CD4-positive, alpha-beta T cell treated with Interleukin-15 for 4 hours (primary cell): ENCODE data around the gene SCMH1.
A peak's percentile ranks its signal among the peaks of the same experiment; 100 is the strongest.

Experiments
- DNase-seq: peaks from one replicate; pipeline ENCODE4 v3.0.0-alpha.2; 2020; ENCODE audit warnings: low spot score

SCMH1 gene

GRCh38 chr1:41003640-41004220 lies 238.4 kb downstream of the SCMH1 start:
- peak; percentile 85 for DNase-seq

GRCh38 chr1:41003127-41003639 lies 238.9 kb downstream of the SCMH1 start:
- DNase-seq = no peak

- DNase-seq = no peak
These were observed 243.4 kb downstream of the SCMH1 start for GRCh38 chr1:40998668-40999067.

GRCh38 chr1:40997096-40997495 lies 245.0 kb downstream of the SCMH1 start:
- no peak for DNase-seq

GRCh38 chr1:40989066-40989465 lies 253.0 kb downstream of the SCMH1 start:
- no peak for DNase-seq

GRCh38 chr1:40988280-40988679 lies 253.8 kb downstream of the SCMH1 start:
- DNase-seq = no peak

- no peak for DNase-seq
These were observed 254.4 kb downstream of the SCMH1 start for GRCh38 chr1:40987439-40988276.

- no peak for DNase-seq
These were observed 255.2 kb downstream of the SCMH1 start for GRCh38 chr1:40986956-40987355.

- no peak for DNase-seq
These were observed 255.8 kb downstream of the SCMH1 start for GRCh38 chr1:40986328-40986783.

- DNase-seq = no peak
These were observed 256.2 kb downstream of the SCMH1 start for GRCh38 chr1:40985875-40986274.

- DNase-seq = no peak
These were observed 256.9 kb downstream of the SCMH1 start for GRCh38 chr1:40985161-40985560.

GRCh38 chr1:40984531-40984930 lies 257.6 kb downstream of the SCMH1 start:
- no peak for DNase-seq

- no peak for DNase-seq
These were observed 258.0 kb downstream of the SCMH1 start for GRCh38 chr1:40984066-40984465.

- DNase-seq = no peak
These were observed 258.8 kb downstream of the SCMH1 start for GRCh38 chr1:40983286-40983685.

GRCh38 chr1:40982721-40983120 lies 259.4 kb downstream of the SCMH1 start:
- DNase-seq = no peak

- no peak for DNase-seq
These were observed 260.2 kb downstream of the SCMH1 start for GRCh38 chr1:40981691-40982448.

GRCh38 chr1:40980453-40981121 lies 261.5 kb downstream of the SCMH1 start:
- peak; percentile 41 for DNase-seq

GRCh38 chr1:40980068-40980452 lies 262.0 kb downstream of the SCMH1 start:
- no peak for DNase-seq

GRCh38 chr1:40979241-40980067 lies 262.7 kb downstream of the SCMH1 start, which contains the start of gene CTPS1:
CTPS1 (plus strand) TSS chr1:40979696; CDS start chr1:40983291, 3,595 bp downstream.
- peak; percentile 95 for DNase-seq

- no peak for DNase-seq
These were observed 263.2 kb downstream of the SCMH1 start for GRCh38 chr1:40978886-40979240.

GRCh38 chr1:40977716-40978115 lies 264.4 kb downstream of the SCMH1 start:
- DNase-seq = no peak
